Measurements from ENCODE around the gene C6orf89.

C6orf89 gene

DNA sequence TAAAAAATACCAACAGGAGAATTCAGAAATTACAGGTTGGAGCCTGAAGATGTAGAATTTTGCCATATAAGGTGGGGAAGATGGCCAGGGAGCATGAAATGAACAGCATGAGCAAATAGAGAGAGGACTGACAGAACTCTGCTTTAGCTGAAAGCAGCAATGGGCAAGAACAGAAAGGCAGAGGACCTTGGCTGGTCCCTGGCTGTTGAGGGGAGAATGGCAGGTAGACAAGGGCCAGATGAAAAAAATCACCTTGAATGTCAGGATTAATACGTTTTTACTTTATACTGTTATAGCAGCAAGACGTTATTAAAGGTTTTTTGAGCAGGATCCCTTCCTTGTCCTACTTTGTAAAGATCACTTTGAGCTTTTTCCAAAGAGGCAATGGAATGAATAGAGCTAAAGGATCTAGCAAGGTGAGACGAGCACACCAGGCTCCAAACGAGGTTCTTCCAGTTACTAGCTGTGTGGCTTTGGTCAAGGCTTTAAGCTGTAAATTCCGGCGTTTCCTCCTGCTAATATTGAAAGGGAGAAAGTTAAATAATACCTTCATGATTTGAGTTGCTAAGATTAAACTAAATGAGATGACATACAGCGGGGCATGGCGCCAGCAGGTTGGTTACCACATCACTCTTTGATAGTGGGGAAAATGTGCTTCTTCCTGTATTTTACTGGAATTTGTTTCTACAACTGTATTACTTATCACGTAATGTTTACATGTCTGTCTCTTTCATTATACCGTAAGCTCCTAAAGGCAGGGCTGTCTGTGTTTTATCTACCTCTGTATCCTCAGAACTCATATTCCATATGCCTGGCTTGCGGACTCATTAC is 11.9 kb upstream of the C6orf89 start:
- no peak for TF ChIP-seq FOXP2 (optimal IDR thresholded peaks at IDR 0.05; ENCODE audit: borderline replicate concordance, extremely low read depth, extremely low read length, insufficient read depth)
- TF ChIP-seq, protein P1, sequence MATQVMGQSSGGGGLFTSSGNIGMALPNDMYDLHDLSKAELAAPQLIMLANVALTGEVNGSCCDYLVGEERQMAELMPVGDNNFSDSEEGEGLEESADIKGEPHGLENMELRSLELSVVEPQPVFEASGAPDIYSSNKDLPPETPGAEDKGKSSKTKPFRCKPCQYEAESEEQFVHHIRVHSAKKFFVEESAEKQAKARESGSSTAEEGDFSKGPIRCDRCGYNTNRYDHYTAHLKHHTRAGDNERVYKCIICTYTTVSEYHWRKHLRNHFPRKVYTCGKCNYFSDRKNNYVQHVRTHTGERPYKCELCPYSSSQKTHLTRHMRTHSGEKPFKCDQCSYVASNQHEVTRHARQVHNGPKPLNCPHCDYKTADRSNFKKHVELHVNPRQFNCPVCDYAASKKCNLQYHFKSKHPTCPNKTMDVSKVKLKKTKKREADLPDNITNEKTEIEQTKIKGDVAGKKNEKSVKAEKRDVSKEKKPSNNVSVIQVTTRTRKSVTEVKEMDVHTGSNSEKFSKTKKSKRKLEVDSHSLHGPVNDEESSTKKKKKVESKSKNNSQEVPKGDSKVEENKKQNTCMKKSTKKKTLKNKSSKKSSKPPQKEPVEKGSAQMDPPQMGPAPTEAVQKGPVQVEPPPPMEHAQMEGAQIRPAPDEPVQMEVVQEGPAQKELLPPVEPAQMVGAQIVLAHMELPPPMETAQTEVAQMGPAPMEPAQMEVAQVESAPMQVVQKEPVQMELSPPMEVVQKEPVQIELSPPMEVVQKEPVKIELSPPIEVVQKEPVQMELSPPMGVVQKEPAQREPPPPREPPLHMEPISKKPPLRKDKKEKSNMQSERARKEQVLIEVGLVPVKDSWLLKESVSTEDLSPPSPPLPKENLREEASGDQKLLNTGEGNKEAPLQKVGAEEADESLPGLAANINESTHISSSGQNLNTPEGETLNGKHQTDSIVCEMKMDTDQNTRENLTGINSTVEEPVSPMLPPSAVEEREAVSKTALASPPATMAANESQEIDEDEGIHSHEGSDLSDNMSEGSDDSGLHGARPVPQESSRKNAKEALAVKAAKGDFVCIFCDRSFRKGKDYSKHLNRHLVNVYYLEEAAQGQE (IDR thresholded peaks at IDR 0.05; ENCODE audit: insufficient read depth in 1 of 2, low read depth in 2 of 2, low read length in 2 of 2) = no peak
- no peak for TF ChIP-seq POLR2AphosphoS5 (IDR thresholded peaks at IDR 0.05; ENCODE audit: low read depth, low read length)

DNA sequence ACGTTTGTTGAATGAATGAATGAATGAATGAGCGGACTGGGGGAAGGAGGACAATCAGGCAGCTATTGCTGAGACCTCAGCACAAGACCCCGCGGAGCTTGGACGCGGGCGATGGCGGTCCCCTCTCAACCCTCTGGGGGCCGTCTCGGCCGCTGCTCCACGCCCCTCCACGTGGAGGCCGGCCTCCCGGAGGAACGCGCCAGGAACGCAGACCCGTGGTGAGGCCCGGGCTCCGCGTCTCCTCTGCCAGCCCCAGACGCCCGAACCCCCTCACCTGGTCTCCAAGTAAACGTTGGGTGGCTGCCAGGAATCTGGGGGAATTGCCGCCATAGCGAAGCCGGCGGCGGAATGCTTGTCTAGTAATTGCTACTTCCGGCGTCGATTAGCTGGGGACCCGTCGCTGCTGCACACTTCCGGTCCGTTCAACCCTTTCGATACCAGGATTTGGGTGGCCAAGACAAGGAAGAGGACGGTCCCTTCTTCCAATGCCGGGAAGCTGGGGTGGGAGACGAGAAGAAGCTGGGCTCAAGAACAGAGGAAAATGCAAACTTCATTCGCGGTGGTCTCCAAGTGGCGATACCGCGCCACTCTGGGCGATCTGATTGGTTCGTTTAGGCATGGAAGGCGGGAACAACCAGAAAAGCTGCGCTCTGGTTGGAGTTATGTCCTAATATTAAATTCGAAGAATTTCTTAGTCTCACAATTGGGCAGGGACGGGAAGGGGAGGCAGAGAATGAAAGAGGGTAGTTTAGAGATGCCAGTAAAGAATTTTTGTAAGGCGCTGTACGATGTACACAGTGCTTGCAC is 11.1 kb upstream of the C6orf89 start, which contains the start of gene PPIL1:
TSS of gene PPIL1 (minus strand) at position 361 of the 807 bp plus-strand sequence. CDS start at position 330, 31 bp downstream.
- TF ChIP-seq POLR2AphosphoS5 (IDR thresholded peaks at IDR 0.05; ENCODE audit: low read depth, low read length) (peak; percentile 70), FOXP2 (optimal IDR thresholded peaks at IDR 0.05; ENCODE audit: borderline replicate concordance, extremely low read depth, extremely low read length, insufficient read depth) (peak; percentile 16), SIN3A (IDR thresholded peaks at IDR 0.05; ENCODE audit: borderline replicate concordance, insufficient read depth, low read length) (peak; percentile 95; the same call in 1 of the 2 replicates), TAF1 (IDR thresholded peaks at IDR 0.05; ENCODE audit: borderline replicate concordance, insufficient read depth, low read length) (peak; percentile 79)
- TF ChIP-seq, protein P1 (IDR thresholded peaks at IDR 0.05; ENCODE audit: insufficient read depth in 1 of 2, low read depth in 2 of 2, low read length in 2 of 2) = no peak

DNA sequence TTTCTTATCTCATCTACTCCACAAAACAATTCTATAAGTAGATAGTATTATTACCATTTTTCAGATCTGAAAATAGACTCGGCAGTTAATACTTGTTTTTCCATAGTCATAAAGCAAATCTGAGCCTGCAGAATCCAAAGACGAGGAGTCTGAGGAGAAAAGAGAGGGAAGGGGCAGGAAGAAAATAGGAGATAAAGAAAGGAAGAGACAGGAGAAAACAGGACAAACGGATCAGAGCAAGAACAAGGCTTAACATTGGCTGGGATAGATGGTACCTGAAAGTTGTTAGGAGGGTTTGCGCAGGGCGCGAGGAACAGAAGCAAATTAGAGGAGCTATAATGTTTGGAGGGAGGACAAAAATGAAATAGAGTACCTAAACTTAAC is 10.5 kb upstream of the C6orf89 start:
- TF ChIP-seq, protein P1 (IDR thresholded peaks at IDR 0.05; ENCODE audit: insufficient read depth in 1 of 2, low read depth in 2 of 2, low read length in 2 of 2) = no peak
- no peak for TF ChIP-seq SIN3A (IDR thresholded peaks at IDR 0.05; ENCODE audit: borderline replicate concordance, insufficient read depth, low read length)
- no peak for TF ChIP-seq FOXP2 (optimal IDR thresholded peaks at IDR 0.05; ENCODE audit: borderline replicate concordance, extremely low read depth, extremely low read length, insufficient read depth)
- TF ChIP-seq TAF1 (IDR thresholded peaks at IDR 0.05; ENCODE audit: borderline replicate concordance, insufficient read depth, low read length) = no peak
- no peak for TF ChIP-seq POLR2AphosphoS5 (IDR thresholded peaks at IDR 0.05; ENCODE audit: low read depth, low read length)

DNA sequence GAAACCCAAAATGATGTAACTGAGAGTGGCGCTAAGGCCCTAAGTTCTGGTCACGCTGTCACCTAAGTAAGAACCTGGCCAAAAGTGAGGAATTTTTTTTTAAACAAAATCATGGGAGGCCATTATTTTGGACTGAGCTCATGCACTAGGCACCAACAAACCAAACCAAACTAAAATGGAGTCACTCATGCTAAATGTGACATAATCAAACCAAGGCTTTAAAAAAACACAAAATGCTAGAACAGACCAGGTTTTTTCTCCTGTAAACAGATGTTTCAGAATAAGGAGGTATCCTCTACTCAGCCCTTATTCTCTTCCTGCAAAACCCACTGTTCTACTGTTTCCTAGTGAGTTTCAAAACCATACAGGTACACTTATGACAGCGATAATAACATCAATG is 1.1 kb upstream of the C6orf89 start:
- TF ChIP-seq TAF1 (IDR thresholded peaks at IDR 0.05; ENCODE audit: borderline replicate concordance, insufficient read depth, low read length) = no peak
- TF ChIP-seq, protein P1 (IDR thresholded peaks at IDR 0.05; ENCODE audit: insufficient read depth in 1 of 2, low read depth in 2 of 2, low read length in 2 of 2) = no peak
- no peak for TF ChIP-seq POLR2AphosphoS5 (IDR thresholded peaks at IDR 0.05; ENCODE audit: low read depth, low read length)
- TF ChIP-seq FOXP2 (optimal IDR thresholded peaks at IDR 0.05; ENCODE audit: borderline replicate concordance, extremely low read depth, extremely low read length, insufficient read depth) = no peak
- no peak for TF ChIP-seq SIN3A (IDR thresholded peaks at IDR 0.05; ENCODE audit: borderline replicate concordance, insufficient read depth, low read length)
